CD4-positive, alpha-beta T cell treated with Interleukin-10 for 1 hour (primary cell): Measurements from ENCODE around the gene PTGES2.
"Not testable (repeated sequence)": the region's sequence is repeated elsewhere in the genome, so short reads cannot be mapped to it uniquely, and the experiment has no call there.

Experiments
- DNase-seq: peaks from one replicate; pipeline ENCODE4 v3.0.0-alpha.2; 2020

Gene PTGES2

GRCh38 chr9:128136816-128137793, 9.6 kb upstream of the PTGES2 start:
- DNase-seq = no peak

- not testable (repeated sequence) for DNase-seq
Measured at GRCh38 chr9:128135561-128135960, 8.0 kb upstream of the PTGES2 start.

DNA sequence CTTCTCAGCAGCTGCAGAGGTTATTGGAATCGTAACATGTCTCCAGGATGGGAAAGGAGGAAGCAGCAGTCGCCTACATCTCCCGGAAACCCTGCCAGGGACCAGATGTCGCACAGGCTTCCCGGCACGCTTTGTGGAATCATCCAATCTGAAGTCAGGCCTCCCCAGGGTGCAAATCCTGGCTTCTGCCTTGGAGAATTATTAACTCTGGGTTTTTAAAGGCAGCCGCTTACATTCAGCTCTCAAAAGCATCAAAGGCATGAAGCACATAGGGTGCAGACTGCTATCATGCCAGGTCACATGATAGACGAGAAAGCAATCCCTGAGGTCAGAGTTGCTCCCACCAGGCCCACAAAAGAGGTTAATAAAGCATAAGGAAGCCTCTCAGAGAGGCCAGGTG, 4.6 kb upstream of the PTGES2 start:
- not testable (repeated sequence) for DNase-seq

GRCh38 chr9:128131346-128131745, 3.8 kb upstream of the PTGES2 start:
- not testable (repeated sequence) for DNase-seq

GRCh38 chr9:128130651-128131050, 3.1 kb upstream of the PTGES2 start:
- DNase-seq = not testable (repeated sequence)

- peak; percentile 71 for DNase-seq
Measured at GRCh38 chr9:128129976-128130590, 2.6 kb upstream of the PTGES2 start.

DNA sequence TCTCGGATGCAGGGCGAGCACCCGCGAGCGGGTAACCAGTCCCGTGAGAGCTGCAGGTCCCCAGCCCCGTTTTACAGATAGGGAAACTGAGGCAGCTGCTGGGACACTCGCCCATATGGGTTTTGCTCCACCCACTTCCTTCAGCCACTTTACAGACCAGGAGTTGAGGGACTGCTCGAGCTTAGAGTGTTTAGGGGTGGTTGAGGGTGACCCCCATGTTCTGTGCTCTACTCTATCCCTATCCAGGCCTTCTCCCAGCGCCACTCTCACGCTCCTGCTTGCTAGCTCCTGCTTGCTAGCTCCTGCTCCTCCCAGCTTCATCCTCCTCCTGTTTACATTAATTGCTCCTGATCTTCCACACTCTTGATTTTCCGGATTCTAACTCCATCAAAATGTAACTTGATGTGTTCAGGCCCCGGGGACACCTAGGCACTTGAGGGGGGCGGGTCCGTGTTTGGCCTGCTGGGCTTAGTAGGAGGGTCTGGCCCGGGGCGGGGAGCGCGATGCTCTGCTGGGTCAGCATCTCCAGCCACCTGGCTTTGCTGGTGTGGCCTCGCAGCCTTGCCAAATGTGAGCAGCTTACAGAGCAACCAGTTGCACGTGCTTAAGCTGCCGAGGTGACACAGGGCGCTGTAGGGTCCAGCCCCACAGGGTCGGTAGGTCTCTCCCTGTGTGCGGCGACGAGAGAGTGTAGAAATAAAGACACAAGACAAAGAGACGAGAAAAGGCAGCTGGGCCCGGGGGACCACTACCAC, 1.5 kb upstream of the PTGES2 start:
- DNase-seq = no peak

DNA sequence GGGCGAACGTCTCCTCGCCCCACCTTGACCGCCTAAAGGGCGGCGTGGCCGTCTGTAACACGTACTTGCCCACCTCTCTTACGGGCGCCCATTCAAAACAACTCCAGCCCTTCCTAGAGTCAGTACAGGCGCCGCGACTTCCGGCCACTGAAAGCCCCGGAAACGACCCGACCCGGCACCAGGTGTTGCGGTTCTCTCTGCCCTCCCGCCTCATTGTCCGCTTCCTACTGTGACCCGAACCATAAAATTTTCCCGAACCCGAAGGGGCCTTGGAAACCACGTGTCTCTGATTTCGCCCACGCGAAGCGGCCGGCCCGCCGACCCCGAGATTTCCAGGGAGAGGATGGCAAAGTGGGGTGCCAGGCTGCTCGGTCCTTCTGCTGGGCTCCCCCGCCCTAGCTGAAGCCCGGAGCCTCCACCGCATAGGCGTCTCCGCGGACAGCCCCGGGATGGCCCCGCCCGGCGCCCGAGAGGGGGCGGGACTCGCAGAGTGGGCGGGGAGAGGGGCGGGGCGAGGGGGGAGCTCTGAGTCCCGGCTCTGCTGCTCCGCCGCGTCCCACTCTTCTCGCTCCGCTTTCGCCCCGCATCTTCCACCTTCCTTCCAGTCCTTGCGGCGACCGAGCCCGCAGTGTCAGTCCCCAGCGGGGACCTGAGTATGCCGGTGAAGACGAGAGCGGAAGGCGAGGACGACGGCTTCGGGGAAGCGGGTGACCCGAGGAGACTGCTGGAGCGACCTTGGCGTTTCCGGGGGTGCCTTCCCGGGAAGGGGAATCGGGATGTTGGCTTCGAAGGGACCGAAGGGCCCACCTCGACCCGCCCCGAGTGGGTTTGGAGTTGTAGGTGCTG, 684 bp upstream of the PTGES2 start:
- DNase-seq = peak; percentile 91

DNA sequence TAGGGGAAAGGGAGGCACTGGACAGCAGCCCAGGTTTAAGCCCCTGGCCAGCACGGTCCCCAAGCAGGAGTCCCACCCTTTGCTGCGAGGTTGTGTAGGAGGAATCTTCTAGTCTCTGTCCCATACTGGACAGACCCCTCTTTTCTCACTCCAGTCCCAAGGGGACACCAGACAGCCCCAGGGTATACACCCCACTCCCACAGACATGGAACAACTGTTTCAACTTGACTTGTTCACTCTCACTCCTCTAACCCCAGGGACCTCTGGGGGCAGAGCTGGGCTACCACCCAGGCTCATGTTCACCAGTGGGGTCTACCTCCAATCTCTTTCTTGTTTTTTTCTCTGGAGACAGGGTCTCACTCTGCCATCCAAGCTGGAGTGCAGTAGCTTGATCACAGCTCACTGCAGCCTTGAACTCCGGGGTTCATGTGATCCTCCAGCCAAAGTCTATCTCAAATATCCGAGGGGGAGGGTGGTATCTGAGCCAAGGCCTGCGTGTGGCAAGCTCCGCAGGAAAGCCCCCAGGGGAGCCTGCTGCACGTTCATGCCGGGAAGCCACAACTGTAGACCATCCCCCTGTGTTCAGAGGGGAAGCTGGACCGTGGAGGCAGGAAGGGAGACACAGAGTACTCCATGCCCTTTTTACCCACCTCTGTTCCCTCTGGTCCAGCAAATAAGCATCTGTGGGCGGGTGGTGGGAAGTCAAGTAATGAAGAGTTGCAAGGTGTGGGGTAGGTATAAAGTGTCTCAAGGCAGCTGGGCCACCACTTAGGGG, 1.8 kb downstream of the PTGES2 start:
- DNase-seq = no peak

GRCh38 chr9:128124873-128125579, 2.5 kb downstream of the PTGES2 start:
- DNase-seq = peak; percentile 56

DNA sequence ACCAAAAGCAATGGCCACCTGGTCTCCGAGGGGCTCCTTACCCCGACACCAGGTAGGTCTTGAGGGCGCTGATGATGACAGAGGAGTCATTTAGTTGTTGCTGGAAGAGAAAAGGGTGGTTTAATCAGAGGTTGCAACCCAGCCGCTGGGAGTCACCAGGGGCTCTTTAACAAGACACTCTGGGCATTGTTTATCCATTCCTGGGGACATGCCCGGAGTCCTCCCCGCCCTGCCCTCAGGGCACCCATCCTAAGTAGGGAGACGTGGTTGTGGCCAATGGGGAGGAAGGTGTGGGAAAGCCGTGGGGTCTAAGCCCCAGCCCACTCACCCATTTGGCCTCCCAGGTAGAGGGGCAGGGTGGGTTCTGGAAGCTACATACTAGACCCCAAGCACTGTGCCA, 3.1 kb downstream of the PTGES2 start:
- DNase-seq = no peak

DNA sequence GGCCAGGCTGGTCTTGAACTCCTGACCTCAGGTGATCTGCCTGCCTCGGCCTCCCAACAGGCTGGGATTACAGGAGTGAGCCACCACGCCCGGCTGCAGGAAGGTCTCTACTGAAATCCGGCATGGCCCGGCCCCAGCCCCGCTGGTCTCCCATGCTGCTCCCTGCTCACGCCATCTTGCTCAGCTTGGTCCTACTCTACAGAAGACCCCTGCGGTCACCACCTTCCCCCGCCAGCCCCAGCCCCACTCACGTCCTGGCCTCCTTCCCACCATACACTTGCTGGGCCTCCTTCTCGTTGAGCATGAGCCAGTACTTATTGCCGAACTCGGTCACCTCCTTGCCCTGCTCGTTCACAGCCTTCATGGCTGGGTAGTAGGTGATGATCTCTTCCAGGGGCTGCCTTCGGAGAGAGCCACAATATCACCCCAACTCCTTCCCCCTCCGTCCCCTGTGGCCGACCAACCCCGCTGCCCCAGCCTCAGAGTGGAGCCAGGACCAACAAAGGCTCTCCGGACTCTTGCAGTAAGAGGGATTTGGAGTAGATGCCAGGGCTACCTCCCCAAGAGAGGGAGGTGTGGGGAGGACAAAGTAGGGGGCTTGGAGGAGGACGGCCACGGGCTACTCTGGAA, 4.0 kb downstream of the PTGES2 start:
- DNase-seq = no peak

DNA sequence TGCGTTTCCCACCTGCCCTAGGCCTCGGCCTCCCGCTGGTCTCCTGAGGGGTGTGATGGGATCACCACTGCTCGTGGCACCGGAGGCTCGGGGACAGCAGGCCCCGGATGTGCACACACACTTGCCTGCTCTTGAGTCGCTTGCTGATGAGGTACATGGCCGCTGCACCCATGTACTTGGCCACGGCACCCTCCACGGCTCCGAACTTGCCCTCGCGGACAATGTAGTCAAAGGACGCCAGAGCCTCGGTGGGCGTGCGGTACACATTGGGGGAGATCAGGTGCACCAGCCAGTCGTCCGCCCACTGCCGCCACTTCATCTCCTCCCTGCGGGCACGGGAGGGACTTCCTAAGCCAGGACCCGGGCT, 4.7 kb downstream of the PTGES2 start:
- no peak for DNase-seq

DNA sequence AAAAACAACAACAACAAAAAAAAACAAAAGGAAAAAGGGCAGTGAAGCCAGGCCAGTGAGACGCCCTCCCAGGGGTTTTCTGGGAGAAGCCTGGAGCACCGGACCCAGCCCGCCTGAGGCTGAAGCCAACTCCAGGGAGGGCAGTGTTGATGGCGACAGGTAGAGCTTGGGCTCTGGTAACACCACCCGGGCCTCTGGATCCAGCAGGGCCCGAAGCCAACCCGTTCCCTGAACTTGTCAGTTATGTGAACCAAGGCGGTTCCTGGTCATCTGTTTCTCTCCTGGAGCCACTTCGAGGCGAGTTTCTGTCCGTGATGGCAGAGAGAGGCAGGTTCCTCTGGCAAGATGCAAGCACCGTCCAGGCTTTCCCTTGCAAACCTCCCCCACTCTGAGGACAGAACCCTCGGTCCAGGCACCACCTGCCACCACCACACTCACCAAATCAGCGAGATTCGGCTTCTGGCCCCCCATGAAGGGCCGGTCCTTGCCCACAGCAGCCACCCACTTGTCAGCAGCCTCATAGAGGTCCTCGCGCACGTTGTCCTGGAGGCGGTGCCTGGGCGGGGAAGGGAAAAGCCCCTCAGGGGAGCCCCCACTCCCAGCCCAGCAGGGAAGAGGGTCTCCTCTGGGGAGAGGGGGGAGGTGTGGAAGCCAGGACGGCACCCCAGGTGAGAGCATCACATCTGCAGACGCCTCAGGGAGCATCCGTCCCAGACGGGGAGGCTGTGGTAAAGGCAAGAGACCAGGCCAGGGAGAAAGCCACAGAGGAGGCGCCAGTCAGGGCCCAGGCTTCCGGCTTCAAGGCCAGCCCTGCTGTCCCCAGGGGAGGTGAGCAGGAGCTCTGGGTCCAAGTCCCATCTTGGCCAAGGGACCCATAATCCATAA, 5.4 kb downstream of the PTGES2 start:
- no peak for DNase-seq

- no peak for DNase-seq
Measured at GRCh38 chr9:128121466-128121810, 6.1 kb downstream of the PTGES2 start.

GRCh38 chr9:128120741-128121465, 6.6 kb downstream of the PTGES2 start:
- DNase-seq = no peak

DNA sequence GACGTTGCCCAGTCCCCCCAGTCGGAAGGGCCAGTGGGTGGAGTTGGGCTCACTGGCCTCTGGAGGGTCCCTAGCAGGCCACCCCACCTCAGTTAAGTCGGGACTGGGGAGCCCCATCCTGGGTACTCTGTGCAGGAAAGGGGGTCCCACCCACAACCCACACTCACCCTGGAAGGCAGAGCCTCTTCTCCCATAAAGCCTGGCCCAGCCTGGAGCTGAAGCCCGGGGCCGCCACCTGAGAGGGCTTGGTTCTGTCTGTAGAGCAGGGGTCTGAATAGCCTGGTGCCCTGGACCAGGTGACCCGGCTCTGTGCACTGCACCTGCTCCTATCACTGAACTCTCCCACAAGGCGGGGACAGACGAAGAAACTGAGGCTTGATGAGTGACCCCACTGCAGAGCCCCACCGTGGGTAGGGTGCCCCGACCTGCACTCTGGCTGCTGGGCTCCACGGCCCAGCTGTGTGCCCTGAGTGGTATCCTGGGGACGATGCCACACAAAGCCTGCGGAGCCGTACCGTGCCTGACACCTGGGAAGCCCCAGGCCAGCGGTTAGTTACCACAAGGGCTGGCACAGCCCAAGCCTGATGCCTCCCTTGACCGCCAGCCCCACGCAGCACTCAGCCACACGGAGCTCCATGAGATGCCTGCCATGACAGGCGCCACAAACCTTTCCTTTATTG, 7.3 kb downstream of the PTGES2 start:
- DNase-seq = no peak

GRCh38 chr9:128118971-128119665, 8.4 kb downstream of the PTGES2 start:
- no peak for DNase-seq
